ENCODE measurements around the gene ZNF205.
"Not testable (repeated sequence)": the region's sequence is repeated elsewhere in the genome, so short reads cannot be mapped to it uniquely, and the experiment has no call there.

ZNF205 gene

GRCh38 chr16:3131755-3132377 is 19.5 kb downstream of the ZNF205 start:
- DNase-seq (ENCODE audit: low read depth, low spot score), result no peak

GRCh38 chr16:3133844-3134243 is 21.5 kb downstream of the ZNF205 start:
- DNase-seq (ENCODE audit: low read depth, low spot score), result no peak

- DNase-seq (ENCODE audit: low read depth, low spot score), result peak; percentile 97
Observed at GRCh38 chr16:3134338-3135125, 22.1 kb downstream of the ZNF205 start, which contains the start of gene ZNF213. Gene ZNF213, plus strand, starts transcription at chr16:3135029. Its CDS starts 2,252 bp downstream, at chr16:3137281.

GRCh38 chr16:3135126-3135715 is 22.8 kb downstream of the ZNF205 start:
- DNase-seq (ENCODE audit: low read depth, low spot score), result no peak

GRCh38 chr16:3137267-3137666 is 24.9 kb downstream of the ZNF205 start:
- no peak for DNase-seq (ENCODE audit: low read depth, low spot score)

GRCh38 chr16:3138342-3138741 is 26.0 kb downstream of the ZNF205 start:
- no peak for DNase-seq (ENCODE audit: low read depth, low spot score)

- DNase-seq (ENCODE audit: low read depth, low spot score), result no peak
Observed at GRCh38 chr16:3138823-3139426, 26.5 kb downstream of the ZNF205 start.

GRCh38 chr16:3139561-3139960 is 27.2 kb downstream of the ZNF205 start:
- DNase-seq (ENCODE audit: low read depth, low spot score), result not testable (repeated sequence)

GRCh38 chr16:3140603-3141427 is 28.4 kb downstream of the ZNF205 start:
- DNase-seq (ENCODE audit: low read depth, low spot score), result no peak

GRCh38 chr16:3141781-3142311 is 29.5 kb downstream of the ZNF205 start:
- no peak for DNase-seq (ENCODE audit: low read depth, low spot score)

- no peak for DNase-seq (ENCODE audit: low read depth, low spot score)
Observed at GRCh38 chr16:3142327-3142726, 29.9 kb downstream of the ZNF205 start.

- no peak for DNase-seq (ENCODE audit: low read depth, low spot score)
Observed at GRCh38 chr16:3142770-3143169, 30.4 kb downstream of the ZNF205 start.

GRCh38 chr16:3143189-3143588 is 30.8 kb downstream of the ZNF205 start:
- no peak for DNase-seq (ENCODE audit: low read depth, low spot score)

- DNase-seq (ENCODE audit: low read depth, low spot score), result no peak
Observed at GRCh38 chr16:3143598-3144320, 31.4 kb downstream of the ZNF205 start.

GRCh38 chr16:3144321-3144983 is 32.1 kb downstream of the ZNF205 start:
- no peak for DNase-seq (ENCODE audit: low read depth, low spot score)

GRCh38 chr16:3145151-3145550 is 32.8 kb downstream of the ZNF205 start:
- DNase-seq (ENCODE audit: low read depth, low spot score), result no peak

- no peak for DNase-seq (ENCODE audit: low read depth, low spot score)
Observed at GRCh38 chr16:3145660-3146059, 33.3 kb downstream of the ZNF205 start.

- no peak for DNase-seq (ENCODE audit: low read depth, low spot score)
Observed at GRCh38 chr16:3147046-3147756, 34.8 kb downstream of the ZNF205 start.

- no peak for DNase-seq (ENCODE audit: low read depth, low spot score)
Observed at GRCh38 chr16:3147757-3148104, 35.3 kb downstream of the ZNF205 start.
